K562 (cell line): ENCODE data around the gene TTLL11.

Source experiments
- ELF1 ChIP-seq: fragments of 200-800 bp; sonication (Bioruptor generic); IDR thresholded peaks from 2 replicates; pipeline ENCODE4 v1.6.1; 2016; ENCODE audit warnings: missing genetic modification characterization, missing compliant biosample characterization
- TEAD2 ChIP-seq: fragments of 450-650 bp; IDR thresholded peaks from 2 replicates; pipeline ENCODE4 v1.6.1; 2016; ENCODE audit warnings: missing genetic modification characterization, control low read depth, missing compliant biosample characterization
- ZFP1 ChIP-seq: fragments of 450-650 bp; formaldehyde crosslinking; IDR thresholded peaks from 2 replicates; pipeline ENCODE4 v1.4.0; 2020; ENCODE audit warnings: mild to moderate bottlenecking, mixed read lengths
- ZNF41 ChIP-seq: fragments of 250-450 bp; sonication (Bioruptor Pico); conservative IDR thresholded peaks from 2 replicates; pipeline ENCODE4 v1.4.0; 2020; ENCODE audit warnings: mild to moderate bottlenecking

DNA sequence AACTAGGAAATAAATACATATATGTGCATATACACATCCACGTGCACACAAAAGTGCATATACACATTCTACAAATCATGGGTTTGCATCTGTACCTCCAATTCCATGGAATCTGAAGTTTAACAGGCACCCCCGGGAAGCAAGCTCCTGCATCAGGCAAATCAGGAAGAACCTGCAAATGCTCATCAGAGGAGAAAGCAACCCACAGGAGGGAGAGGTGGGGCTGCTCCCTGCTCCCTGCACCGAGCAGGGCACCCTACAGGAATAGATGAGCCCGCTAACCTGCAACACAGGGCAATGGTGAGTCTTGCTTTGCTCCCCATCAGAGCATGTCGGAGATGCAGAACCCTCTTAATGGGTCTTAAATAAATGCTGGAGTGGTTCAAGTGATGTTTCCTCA lies 290.4 kb downstream of the TTLL11 start:
- TF ChIP-seq TEAD2 (tag): no peak
- no peak for TF ChIP-seq ZFP1 (CRISPR knock-in tag)
- no peak for TF ChIP-seq ZNF41
- no peak for TF ChIP-seq ELF1 (tag)
